ENCODE data around the gene EHBP1.

EHBP1 gene

GRCh38 chr2:62789918-62790317 lies 84.4 kb downstream of the EHBP1 start:
- CTCF ChIA-PET, result interaction anchor here (2.4 to 4.1 kb wide), 2 partner anchors 15 to 233 kb away, joined by 5 to 25 read pairs; no protein-coding TSS in a partner anchor
- Histone ChIP-seq H3K36me3 (ENCODE audit: control insufficient read depth in 2 of 2, insufficient read depth in 1 of 2, low read length in 2 of 2) (no peaks in the 10 kb centered on the region), H3K4me1 (ENCODE audit: control insufficient read depth, insufficient read depth, low read length) (peaks cover 3% of the 10 kb centered on the region; the same call in 1 of the 2 replicates), H3K27ac (ENCODE audit: extremely low read depth, low read depth, low read length) (no peak overlapping the region), H3K9me3 (ENCODE audit: control insufficient read depth, insufficient read depth, low read depth, low read length) (no peaks in the 10 kb centered on the region), H3K4me3 (ENCODE audit: low read depth, low read length) (no peak overlapping the region)
- peak; percentile 63 for TF ChIP-seq PRDM6 (tag by site-specific recombination; IDR thresholded peaks at IDR 0.05)
- TF ChIP-seq PRDM2 (tag by site-specific recombination; IDR thresholded peaks at IDR 0.05; ENCODE audit: borderline replicate concordance), result no peak
- POLR2A ChIA-PET, result no interaction called here

GRCh38 chr2:62792408-62792807 lies 86.9 kb downstream of the EHBP1 start:
- Histone ChIP-seq H3K9me3 (ENCODE audit: control insufficient read depth, insufficient read depth, low read depth, low read length) (no peaks in the 10 kb centered on the region), H3K4me3 (ENCODE audit: low read depth, low read length) (no peak overlapping the region), H3K27ac (ENCODE audit: extremely low read depth, low read depth, low read length) (no peak overlapping the region), H3K4me1 (ENCODE audit: control insufficient read depth, insufficient read depth, low read length) (peaks cover 7% of the 10 kb centered on the region; the same call in 1 of the 2 replicates), H3K36me3 (ENCODE audit: control insufficient read depth in 2 of 2, insufficient read depth in 1 of 2, low read length in 2 of 2) (no peaks in the 10 kb centered on the region)
- no peak for TF ChIP-seq ATF2 (tag by site-specific recombination; IDR thresholded peaks at IDR 0.05; ENCODE audit: low read depth)
- TF ChIP-seq ZNF366 (tag by site-specific recombination; conservative IDR thresholded peaks at IDR 0.05), result no peak
- no peak for TF ChIP-seq ZNF473 (tag by site-specific recombination; IDR thresholded peaks at IDR 0.05)
- TF ChIP-seq MEIS1 (CRISPR knock-in tag; IDR thresholded peaks at IDR 0.05; ENCODE audit: borderline replicate concordance), result no peak
- TF ChIP-seq ZNF544 (tag by site-specific recombination; IDR thresholded peaks at IDR 0.05), result no peak
- TF ChIP-seq BCL6B (tag by site-specific recombination; IDR thresholded peaks at IDR 0.05), result no peak
- TF ChIP-seq ZNF214 (tag by site-specific recombination; IDR thresholded peaks at IDR 0.05; ENCODE audit: borderline replicate concordance), result no peak
- TF ChIP-seq ZNF585B (tag by site-specific recombination; IDR thresholded peaks at IDR 0.05), result no peak
- no peak for TF ChIP-seq ZNF146 (tag by site-specific recombination; IDR thresholded peaks at IDR 0.05)
- no peak for TF ChIP-seq ZNF423 (tag by site-specific recombination; IDR thresholded peaks at IDR 0.05)
- ChIA-PET CTCF (interaction anchor here (1.1 kb wide), 1 partner anchor 396 kb away, joined by 5 read pairs; no protein-coding TSS in a partner anchor), POLR2A (no interaction called here)
